ENCODE results near the gene STUB1. TPM values are rescaled to one million over a fixed set of nuclear protein-coding genes. Genes with fewer than 3 reads are reported as not detected.

Gene STUB1
- total and polyA plus RNA-seq, 8 donors, result 43.5 to 307 (median 156) TPM

DNA sequence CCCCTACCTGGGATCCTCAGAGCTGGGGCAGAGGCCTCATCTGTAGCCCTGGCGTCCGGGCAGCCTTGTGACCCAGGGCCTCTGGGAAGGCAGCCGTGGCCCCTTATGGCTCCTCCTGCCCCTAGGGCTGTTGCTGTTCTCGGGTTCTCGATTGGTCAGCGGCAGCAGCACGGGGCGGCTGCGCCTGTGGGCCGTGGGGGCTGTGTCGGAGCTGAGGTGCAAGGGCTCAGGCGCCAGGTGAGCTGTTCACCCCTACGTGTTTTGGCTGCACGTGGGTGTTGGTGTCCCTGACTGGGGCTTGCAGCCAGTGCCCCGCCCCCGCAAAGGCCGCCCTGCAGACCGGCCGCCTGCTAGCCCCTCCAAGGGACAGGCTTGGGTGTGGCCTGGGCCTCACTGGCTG, 18.1 kb upstream of the STUB1 start:
- no peaks in the 10 kb centered on the region for H3K9me3 ChIP-seq
- peaks cover 15 to 28% (median 20%) of the 10 kb centered on the region in 4 donors for H3K4me1 ChIP-seq
- TF ChIP-seq, protein P1, sequence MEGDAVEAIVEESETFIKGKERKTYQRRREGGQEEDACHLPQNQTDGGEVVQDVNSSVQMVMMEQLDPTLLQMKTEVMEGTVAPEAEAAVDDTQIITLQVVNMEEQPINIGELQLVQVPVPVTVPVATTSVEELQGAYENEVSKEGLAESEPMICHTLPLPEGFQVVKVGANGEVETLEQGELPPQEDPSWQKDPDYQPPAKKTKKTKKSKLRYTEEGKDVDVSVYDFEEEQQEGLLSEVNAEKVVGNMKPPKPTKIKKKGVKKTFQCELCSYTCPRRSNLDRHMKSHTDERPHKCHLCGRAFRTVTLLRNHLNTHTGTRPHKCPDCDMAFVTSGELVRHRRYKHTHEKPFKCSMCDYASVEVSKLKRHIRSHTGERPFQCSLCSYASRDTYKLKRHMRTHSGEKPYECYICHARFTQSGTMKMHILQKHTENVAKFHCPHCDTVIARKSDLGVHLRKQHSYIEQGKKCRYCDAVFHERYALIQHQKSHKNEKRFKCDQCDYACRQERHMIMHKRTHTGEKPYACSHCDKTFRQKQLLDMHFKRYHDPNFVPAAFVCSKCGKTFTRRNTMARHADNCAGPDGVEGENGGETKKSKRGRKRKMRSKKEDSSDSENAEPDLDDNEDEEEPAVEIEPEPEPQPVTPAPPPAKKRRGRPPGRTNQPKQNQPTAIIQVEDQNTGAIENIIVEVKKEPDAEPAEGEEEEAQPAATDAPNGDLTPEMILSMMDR (IDR thresholded peaks at IDR 0.05), result no peak
- TF ChIP-seq EP300 (IDR thresholded peaks at IDR 0.05) (no peak), POLR2A (IDR thresholded peaks at IDR 0.05) (no peak), POLR2AphosphoS5 (IDR thresholded peaks at IDR 0.05) (no peak)
- no peak for DNase-seq
- no peaks in the 10 kb centered on the region for H3K27me3 ChIP-seq
- no peak overlapping the region for H3K4me3 ChIP-seq
- peaks cover 0 to 25% (median 19%) of the 10 kb centered on the region in 4 donors for H3K36me3 ChIP-seq
- peak overlapping the region in 1 of 5 donors; percentile 80 for H3K27ac ChIP-seq
- intact Hi-C loops (cut with DNase I; ENCODE audit: low total_unique reads), result no loop called here
- 88 to 96% (median 95%) methylated on average over 9 to 19 of the region's 19 CpGs for WGBS, 5 donors

DNA sequence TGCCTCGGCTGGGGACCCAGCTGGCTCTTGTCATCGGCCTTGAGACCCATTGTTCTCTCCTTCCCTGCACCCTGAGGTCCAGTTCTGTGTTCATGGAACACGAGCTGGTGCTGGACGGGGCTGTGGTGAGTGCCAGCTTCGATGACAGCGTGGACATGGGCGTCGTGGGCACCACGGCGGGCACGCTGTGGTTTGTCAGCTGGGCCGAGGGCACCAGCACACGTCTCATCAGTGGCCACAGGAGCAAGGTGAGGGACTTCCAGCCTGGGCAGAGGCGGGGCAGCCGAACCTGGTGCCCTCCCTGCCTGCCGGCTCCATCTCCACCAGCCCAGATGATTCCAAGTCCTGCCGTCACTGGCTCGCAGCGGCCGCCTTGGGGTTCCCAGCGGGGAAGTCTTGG, 17.6 kb upstream of the STUB1 start:
- no peak overlapping the region for H3K27ac ChIP-seq
- 91 to 97% (median 96%) methylated on average over 18 to 21 of the region's 21 CpGs for WGBS, 5 donors
- no peak overlapping the region for H3K4me3 ChIP-seq
- H3K27me3 ChIP-seq, result no peaks in the 10 kb centered on the region
- intact Hi-C loops (cut with DNase I; ENCODE audit: low total_unique reads), result no loop called here
- DNase-seq, result no peak
- peaks cover 20 to 33% (median 25%) of the 10 kb centered on the region in 4 donors for H3K4me1 ChIP-seq
- H3K9me3 ChIP-seq, result no peaks in the 10 kb centered on the region
- TF ChIP-seq, protein P1 (IDR thresholded peaks at IDR 0.05), result no peak
- peaks cover 0 to 20% (median 14%) of the 10 kb centered on the region in 4 donors for H3K36me3 ChIP-seq

DNA sequence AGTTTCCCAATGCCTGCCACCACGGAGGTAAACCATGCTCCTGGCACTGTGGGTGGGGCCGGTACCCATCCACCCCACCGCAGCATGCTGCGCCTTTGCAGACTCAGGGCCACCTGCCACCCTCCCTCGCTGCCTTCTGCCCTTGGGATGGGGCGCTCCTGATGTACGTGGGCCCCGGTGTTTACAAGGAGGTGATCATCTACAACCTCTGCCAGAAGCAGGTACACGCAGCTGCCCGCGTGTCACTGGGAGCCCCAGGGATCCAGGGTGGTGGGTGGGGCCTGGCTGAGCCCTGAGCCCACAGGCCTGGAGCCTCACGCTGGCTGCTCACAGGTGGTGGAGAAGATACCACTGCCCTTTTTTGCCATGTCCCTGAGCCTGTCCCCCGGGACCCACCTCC, 13.6 kb upstream of the STUB1 start:
- 86 to 92% (median 88%) methylated on average over 8 to 13 of the region's 13 CpGs for WGBS, 5 donors
- TF ChIP-seq POLR2AphosphoS5 (IDR thresholded peaks at IDR 0.05), result no peak
- TF ChIP-seq EP300 (IDR thresholded peaks at IDR 0.05), result no peak
- TF ChIP-seq, protein P1 (IDR thresholded peaks at IDR 0.05), result no peak
- no peak for TF ChIP-seq POLR2A (IDR thresholded peaks at IDR 0.05)
- H3K27ac ChIP-seq, result no peak overlapping the region
- H3K9me3 ChIP-seq, result no peaks in the 10 kb centered on the region
- H3K4me1 ChIP-seq, result peaks cover 22 to 34% (median 28%) of the 10 kb centered on the region in 4 donors
- H3K27me3 ChIP-seq, result no peaks in the 10 kb centered on the region
- H3K4me3 ChIP-seq, result no peak overlapping the region
- no peak for DNase-seq
- intact Hi-C loops (cut with DNase I; ENCODE audit: low total_unique reads), result no loop called here
- peaks cover 20 to 25% (median 24%) of the 10 kb centered on the region in 4 donors for H3K36me3 ChIP-seq

DNA sequence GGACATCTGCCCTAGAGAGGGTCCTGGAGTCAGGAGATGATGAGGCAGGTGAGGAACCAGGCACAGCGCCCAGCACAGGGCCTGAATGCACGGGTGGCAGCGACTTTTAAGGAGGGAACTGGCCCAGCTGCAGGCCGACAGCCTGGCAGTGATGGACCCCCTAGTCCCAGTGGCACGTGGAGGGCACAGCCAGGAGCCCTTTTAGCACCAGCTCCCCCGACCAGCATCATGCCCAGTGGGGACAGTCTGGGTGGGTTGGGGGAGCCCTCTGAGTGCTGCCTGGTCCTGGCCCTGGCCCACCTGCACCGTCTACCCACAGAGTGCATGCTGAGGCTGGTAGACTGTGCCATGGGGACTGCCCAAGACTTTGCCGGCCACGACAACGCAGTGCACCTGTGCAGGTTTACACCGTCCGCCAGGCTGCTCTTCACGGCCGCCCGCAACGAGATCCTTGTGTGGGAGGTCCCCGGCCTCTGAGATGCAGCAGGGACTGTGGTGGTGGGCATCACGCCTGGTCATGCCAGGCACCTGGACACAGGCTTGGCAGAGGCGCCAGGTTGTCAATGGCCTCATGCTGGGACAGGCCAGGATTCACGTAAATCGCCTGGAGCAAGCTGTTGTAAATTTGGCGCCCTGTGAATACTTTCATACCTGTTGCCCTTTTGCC, 13.0 kb upstream of the STUB1 start:
- Histone ChIP-seq H3K9me3 (no peaks in the 10 kb centered on the region), H3K4me3 (peak overlapping the region in 3 of 4 donors; percentile 91 to 98 (median 93)), H3K36me3 (peaks cover 27 to 31% (median 31%) of the 10 kb centered on the region in 4 donors), H3K4me1 (peaks cover 21 to 30% (median 25%) of the 10 kb centered on the region in 4 donors), H3K27me3 (no peaks in the 10 kb centered on the region), H3K27ac (peak overlapping the region; percentile 37 to 93 (median 87))
- intact Hi-C loops (cut with DNase I; ENCODE audit: low total_unique reads), result no loop called here
- DNase-seq, result no peak
- 84 to 87% (median 86%) methylated on average over 12 to 22 of the region's 22 CpGs for WGBS, 5 donors
- no peak for TF ChIP-seq POLR2A (IDR thresholded peaks at IDR 0.05)
- TF ChIP-seq, protein P1 (IDR thresholded peaks at IDR 0.05), result no peak
- no peak for TF ChIP-seq EP300 (IDR thresholded peaks at IDR 0.05)
- no peak for TF ChIP-seq POLR2AphosphoS5 (IDR thresholded peaks at IDR 0.05)

Data from stomach (tissue), 9 donors.